ENCODE data around the gene CDHR2.
"Not testable (repeated sequence)": the region's sequence is repeated elsewhere in the genome, so short reads cannot be mapped to it uniquely, and the experiment has no call there.

The CDHR2 gene

DNA sequence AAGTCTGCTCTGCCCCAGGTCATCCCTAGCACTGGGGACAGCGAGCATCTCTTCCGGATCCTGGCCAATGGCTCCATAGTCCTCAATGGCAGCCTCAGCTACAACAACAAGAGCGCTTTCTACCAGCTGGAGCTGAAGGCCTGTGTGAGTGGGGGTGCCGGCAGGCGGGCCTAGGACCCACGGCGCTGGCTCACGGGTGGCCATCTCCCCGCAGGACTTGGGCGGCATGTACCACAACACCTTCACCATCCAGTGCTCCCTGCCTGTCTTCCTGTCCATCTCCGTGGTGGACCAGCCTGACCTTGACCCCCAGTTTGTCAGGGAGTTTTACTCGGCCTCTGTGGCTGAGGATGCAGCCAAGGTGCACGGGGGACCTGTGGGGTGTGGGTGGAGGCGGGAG lies 25.9 kb downstream of the CDHR2 start:
- DNase-seq, result no peak

- no peak for DNase-seq
These were observed 26.6 kb downstream of the CDHR2 start for GRCh38 chr5:176575488-176576422.

DNA sequence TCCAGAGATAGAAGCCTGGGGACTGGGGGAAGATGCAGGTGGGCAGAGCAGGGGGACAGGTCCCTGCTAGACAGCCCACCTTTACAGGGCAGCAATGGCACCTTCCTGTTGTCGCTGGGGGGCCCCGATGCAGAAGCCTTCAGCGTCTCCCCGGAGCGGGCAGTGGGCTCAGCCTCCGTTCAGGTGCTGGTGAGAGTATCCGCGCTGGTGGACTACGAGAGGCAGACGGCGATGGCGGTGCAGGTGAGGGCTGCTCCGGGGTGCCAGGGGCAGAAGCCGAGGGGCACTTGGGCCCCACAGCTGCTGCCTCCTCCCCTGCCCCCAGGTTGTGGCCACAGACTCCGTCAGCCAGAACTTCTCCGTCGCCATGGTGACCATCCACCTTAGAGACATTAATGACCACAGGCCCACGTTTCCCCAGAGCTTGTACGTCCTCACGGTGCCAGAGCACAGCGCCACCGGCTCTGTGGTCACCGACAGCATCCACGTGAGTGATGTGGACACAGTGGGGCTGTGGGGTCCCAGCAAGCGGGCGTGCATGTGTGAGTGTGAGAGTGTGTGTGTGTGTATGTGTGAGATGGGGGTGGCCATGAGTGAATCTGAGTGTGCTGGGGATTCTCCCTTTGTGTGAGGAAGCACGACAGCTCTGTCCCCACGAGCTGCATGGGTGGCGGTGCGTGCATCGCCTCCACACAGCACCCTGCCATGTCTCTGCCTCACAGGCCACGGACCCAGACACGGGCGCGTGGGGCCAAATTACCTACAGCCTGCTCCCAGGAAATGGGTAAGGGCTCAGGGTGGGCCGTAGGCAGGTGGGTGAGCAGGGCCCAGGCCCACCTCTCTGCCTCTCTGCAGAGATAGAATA lies 28.4 kb downstream of the CDHR2 start:
- DNase-seq, result no peak

- DNase-seq, result no peak
These were observed 29.3 kb downstream of the CDHR2 start for GRCh38 chr5:176578391-176578808.

GRCh38 chr5:176579323-176579722 lies 30.2 kb downstream of the CDHR2 start:
- no peak for DNase-seq

GRCh38 chr5:176581361-176581760 lies 32.2 kb downstream of the CDHR2 start:
- DNase-seq, result no peak

GRCh38 chr5:176583076-176583475 lies 33.9 kb downstream of the CDHR2 start:
- no peak for DNase-seq

GRCh38 chr5:176587398-176587797 lies 38.3 kb downstream of the CDHR2 start:
- no peak for DNase-seq

- no peak for DNase-seq
These were observed 39.2 kb downstream of the CDHR2 start for GRCh38 chr5:176588297-176588696.

DNA sequence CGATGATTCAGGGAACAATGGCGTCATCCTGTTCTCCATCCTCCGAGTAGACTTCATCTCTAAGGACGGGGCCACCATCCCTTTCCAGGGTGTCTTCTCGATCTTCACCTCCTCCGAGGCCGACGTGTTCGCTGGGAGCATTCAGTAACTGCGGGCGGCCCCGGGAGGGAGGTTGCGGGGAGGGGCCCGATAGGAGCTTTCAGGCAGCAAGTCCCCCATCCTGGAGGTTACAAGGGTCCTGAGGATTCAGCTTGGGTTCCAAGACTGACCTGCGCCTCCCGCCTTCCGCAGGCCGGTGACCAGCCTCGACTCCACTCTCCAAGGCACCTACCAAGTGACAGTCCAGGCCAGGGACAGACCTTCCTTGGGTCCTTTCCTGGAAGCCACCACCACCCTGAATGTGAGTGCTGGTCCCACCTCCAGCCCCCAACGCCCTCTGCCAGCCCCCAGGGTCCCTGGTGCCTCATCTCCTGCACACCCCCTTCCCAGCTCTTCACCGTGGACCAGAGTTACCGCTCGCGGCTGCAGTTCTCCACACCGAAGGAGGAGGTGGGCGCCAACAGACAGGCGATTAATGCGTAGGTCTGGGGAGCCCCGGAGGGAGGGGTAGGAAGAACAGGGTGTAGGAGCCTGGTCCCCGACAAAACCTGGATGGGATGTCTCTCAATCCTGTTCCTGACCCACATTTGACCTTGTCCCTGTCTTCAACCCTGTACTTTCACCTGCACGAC lies 40.1 kb downstream of the CDHR2 start:
- no peak for DNase-seq

DNA sequence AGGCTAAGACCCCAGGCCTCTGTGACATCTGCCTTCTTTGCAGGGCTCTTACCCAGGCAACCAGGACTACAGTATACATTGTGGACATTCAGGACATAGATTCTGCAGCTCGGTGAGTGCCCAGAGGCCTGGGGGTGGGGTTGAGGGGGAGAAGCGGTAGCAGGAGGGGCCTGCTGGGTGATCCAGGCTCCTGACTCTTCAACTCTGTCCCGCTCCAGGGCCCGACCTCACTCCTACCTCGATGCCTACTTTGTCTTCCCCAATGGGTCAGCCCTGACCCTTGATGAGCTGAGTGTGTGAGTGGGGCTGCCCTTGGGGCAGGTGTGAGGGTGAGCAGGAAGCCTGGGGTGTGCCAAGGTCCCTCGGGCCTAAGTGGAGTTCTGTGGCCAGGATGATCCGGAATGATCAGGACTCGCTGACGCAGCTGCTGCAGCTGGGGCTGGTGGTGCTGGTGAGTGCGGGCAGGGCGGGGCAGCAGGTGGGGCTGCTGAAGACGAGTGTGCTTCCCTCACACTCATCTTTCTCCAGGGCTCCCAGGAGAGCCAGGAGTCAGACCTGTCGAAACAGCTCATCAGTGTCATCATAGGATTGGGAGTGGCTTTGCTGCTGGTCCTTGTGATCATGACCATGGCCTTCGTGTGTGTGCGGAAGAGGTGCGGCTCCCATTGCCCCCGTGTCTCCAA lies 41.0 kb downstream of the CDHR2 start:
- DNase-seq, result no peak

- not testable (repeated sequence) for DNase-seq
These were observed 42.5 kb downstream of the CDHR2 start for GRCh38 chr5:176591667-176592066.

GRCh38 chr5:176592573-176592972 lies 43.4 kb downstream of the CDHR2 start:
- no peak for DNase-seq

GRCh38 chr5:176593273-176593869 lies 44.2 kb downstream of the CDHR2 start:
- DNase-seq, result no peak

DNA sequence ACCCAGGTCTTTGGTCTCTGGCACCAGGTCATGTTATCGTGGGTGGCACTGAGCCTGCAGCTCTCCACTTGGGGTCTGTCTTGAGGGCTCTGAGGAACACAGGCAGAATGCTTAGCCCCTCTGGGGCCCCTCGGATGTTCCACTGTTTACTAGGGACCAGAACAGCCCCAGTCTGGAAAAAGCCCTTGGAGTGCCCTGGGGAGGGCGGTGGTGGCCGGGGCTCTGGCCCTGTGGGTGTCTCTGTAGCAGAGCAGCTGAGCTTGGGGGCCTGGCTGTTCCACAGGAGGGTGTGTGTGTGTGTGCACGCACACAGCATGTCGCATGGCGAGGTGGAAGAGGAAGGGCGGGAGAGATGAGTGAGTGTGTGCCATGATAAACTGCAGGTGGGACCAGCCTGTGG lies 45.4 kb downstream of the CDHR2 start:
- DNase-seq, result no peak

- DNase-seq, result no peak
These were observed 46.3 kb downstream of the CDHR2 start for GRCh38 chr5:176595386-176595943.

GRCh38 chr5:176596069-176596644 lies 47.0 kb downstream of the CDHR2 start:
- DNase-seq, result no peak

GRCh38 chr5:176596689-176597416 lies 47.7 kb downstream of the CDHR2 start:
- DNase-seq, result no peak

- no peak for DNase-seq
These were observed 48.6 kb downstream of the CDHR2 start for GRCh38 chr5:176597417-176598389.
